Stimulated activated CD4-positive, alpha-beta T cell treated with anti-CD3 and anti-CD28 coated beads, Interleukin-1b, Interleukin-23, amount 100 ng/mL, for 48 hours (primary cell): ENCODE results near the gene EHF.
"Not testable (repeated sequence)": the region's sequence is repeated elsewhere in the genome, so short reads cannot be mapped to it uniquely, and the experiment has no call there.

Experiments
- DNase-seq: peaks from one replicate; pipeline ENCODE4 v3.0.0-alpha.2; 2020

The EHF gene

GRCh38 chr11:34620820-34621792 is at the start of gene EHF:
Gene EHF (plus strand): TSS chr11:34621093. CDS start chr11:34642631, 21,538 bp downstream.
- DNase-seq, result no peak

- DNase-seq, result no peak
These were observed 47.4 kb upstream of the EHF start for GRCh38 chr11:34573537-34573936.

GRCh38 chr11:34575261-34575660 is 45.6 kb upstream of the EHF start:
- DNase-seq, result no peak

- DNase-seq, result no peak
These were observed 45.2 kb upstream of the EHF start for GRCh38 chr11:34575671-34576070.

DNA sequence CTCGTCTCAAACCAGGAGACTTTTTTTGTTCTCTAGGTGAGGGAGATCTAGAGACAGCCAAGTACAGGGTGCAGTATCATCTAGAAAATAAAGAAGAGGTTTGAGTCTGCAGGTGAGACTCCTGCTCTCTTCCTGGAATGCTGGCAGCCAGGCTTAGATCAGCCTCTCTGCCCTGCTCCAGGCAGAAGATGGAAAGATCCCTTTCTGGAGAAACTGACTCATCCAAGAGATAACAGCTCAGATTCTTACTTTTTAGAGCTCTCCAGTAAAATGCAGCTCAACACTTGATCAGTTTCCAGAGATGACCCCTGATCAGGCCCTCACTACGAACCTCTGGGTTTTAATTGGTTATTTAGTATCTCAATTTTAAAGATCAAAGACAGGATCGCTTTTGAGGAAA is 44.6 kb upstream of the EHF start:
- DNase-seq, result no peak

GRCh38 chr11:34583818-34584217 is 37.1 kb upstream of the EHF start:
- DNase-seq, result no peak

DNA sequence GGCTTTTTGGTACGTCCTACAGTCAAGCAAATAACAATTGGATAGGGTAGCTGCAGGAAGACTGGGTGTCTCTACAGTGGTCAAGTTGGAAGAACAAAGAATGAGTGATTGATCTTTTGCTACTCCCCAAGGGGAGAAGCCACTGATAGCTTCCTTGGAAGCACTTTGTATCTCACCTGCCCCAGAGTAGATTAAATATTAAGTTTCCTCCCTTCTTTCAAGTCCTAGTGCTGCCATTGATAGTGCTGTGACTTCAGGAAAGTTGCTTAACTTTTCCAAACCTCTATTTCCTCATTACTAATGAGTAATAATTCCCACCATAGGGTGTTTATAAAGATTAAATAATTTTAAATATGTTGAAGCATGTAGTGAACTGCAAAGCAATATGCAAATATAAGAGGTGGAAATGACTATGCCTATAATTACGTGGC is 35.6 kb upstream of the EHF start:
- DNase-seq, result no peak

GRCh38 chr11:34585735-34586487 is 35.0 kb upstream of the EHF start:
- DNase-seq, result no peak

GRCh38 chr11:34586488-34587281 is 34.2 kb upstream of the EHF start:
- DNase-seq, result no peak

DNA sequence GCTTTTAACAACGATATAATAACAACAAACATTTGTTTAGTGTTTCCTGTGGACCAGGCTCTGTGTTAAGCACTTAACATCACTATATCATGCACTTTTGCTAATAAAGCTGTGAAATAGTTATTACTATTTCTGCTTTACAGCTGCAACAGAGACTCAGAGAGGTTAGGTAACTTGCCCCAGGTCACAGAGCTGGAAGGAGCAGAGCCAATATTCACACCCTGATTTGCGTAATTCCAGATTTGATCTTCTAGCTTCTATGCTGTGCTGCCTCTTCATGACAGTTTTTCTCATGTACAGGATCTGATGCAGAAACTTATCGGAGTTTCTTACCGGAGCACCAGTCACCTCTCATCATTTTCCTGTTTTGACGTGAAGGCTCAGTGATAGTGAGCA is 33.6 kb upstream of the EHF start:
- no peak for DNase-seq

GRCh38 chr11:34588023-34588422 is 32.9 kb upstream of the EHF start:
- DNase-seq, result no peak

GRCh38 chr11:34588701-34589100 is 32.2 kb upstream of the EHF start:
- DNase-seq, result no peak

- DNase-seq, result not testable (repeated sequence)
These were observed 31.7 kb upstream of the EHF start for GRCh38 chr11:34589177-34589576.

DNA sequence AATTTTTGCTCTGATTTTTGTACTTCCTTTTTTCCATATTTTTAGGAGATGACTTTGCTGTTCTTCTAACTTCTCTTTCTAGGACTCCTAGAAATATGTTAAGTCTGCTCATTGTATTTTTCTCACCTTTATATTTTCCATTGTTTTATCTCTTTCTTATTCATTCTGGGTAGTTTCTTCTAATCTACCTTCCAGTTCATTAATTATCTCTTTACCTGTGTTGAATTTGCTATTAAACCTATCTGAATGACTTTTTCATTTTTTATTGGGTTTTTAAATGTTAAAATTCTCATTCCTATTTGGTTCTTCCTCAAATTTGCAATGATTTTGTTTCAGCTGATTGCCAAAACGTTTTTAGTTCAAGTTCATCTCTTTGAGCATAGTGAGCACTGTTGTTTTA is 27.8 kb upstream of the EHF start:
- no peak for DNase-seq

DNA sequence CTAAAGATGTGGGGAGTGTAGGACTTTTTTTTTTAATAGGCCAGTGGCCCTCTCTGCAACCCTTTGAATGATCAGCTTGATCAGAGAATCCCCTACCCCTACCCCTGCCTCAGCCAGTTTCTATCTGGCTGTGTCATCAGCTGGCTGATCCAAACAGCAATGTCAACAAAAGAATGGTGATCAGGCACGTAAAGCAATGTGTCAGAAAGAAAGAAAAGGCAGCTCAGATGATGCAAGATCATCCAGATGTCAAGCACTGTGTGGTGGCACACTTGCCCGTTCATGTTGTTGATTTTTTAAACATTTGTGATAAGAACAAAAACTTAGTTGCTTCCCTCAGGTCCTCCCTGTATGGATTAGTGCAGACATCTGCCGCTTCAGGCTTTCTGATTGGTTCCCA is 26.3 kb upstream of the EHF start:
- no peak for DNase-seq

- DNase-seq, result no peak
These were observed 25.5 kb upstream of the EHF start for GRCh38 chr11:34595391-34595790.

GRCh38 chr11:34595960-34596644 is 24.8 kb upstream of the EHF start:
- no peak for DNase-seq

- no peak for DNase-seq
These were observed 21.4 kb upstream of the EHF start for GRCh38 chr11:34599406-34599945.

- no peak for DNase-seq
These were observed 20.4 kb upstream of the EHF start for GRCh38 chr11:34600339-34601084.

- DNase-seq, result no peak
These were observed 19.8 kb upstream of the EHF start for GRCh38 chr11:34601085-34601444.

GRCh38 chr11:34601609-34602008 is 19.3 kb upstream of the EHF start:
- DNase-seq, result no peak

DNA sequence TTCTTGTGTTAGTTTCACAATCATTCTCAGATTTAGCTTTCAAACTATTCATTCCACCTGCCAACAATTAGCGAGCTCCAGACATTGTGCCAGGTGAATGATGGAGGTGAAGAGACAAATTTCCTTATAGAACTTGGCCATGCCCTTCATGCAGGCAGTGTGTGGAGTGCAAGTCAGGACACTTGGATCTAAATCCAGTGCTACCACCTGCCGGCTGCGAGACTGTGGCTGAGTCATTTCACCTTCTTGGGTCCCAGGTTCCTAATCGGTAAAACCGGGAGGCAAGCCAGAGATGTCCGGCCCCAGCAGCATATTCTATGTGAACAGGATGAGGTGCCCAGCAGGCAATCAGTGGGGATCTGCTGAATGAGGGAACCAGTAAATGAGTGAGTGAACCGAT is 18.6 kb upstream of the EHF start:
- no peak for DNase-seq
